Stimulated activated CD4-positive, alpha-beta T cell treated with anti-CD3 and anti-CD28 coated beads, Interleukin-15, amount 100 ng/mL, for 1 hour (primary cell): ENCODE measurements around the gene ZNF683.
"Not testable (repeated sequence)": the region's sequence is repeated elsewhere in the genome, so short reads cannot be mapped to it uniquely, and the experiment has no call there.

Experiments used
- DNase-seq, 2 donors: peaks; one replicate each; pipeline ENCODE4 v3.0.0-alpha.2; 2020; ENCODE audit warnings: low read depth in 1 of 2, low spot score in 1 of 2

Gene ZNF683

DNA sequence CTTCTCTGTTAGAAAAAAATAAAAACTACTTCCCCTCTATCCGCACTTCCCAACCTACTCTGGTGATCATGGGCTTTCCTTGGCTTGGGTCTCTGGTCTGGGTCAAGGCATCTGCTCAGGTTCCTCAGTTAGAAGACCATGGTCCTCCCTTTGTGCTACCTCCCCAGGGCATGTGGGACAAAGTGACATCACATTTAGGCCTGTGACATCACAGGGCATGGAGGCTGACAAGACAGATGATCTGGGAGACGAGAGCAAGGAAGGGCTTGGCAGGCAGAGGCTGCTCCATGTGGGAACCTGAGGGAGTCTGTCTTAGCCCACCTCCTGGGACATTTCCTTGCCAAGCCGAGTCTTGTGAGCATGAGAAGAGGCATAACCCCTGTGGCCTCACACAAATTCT is at the start of gene ZNF683:
TSS of gene ZNF683 (minus strand) at position 140 of the 400 bp plus-strand sequence. CDS start 4,179 bp downstream, outside the sequence.
- not testable (repeated sequence) for DNase-seq

DNA sequence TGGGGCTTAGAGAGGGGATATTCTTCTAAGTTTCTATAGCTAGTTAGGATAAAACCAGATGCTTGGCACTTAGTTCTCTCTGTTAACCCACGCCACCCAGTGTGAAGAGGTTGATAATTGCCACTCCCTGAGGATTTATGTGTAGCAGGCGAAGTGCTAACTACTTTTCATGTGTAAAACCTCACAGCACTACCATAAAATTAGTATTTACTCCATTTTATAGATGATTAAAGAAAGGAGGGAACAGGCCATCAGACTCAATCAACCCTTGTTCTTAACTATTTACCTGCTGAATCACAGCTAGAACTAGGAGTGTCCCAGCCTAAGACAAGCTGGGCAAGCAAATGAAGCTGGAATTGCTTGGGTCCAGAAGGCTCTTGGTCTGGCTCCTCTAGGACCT is 46.9 kb upstream of the ZNF683 start:
- no peak for DNase-seq

DNA sequence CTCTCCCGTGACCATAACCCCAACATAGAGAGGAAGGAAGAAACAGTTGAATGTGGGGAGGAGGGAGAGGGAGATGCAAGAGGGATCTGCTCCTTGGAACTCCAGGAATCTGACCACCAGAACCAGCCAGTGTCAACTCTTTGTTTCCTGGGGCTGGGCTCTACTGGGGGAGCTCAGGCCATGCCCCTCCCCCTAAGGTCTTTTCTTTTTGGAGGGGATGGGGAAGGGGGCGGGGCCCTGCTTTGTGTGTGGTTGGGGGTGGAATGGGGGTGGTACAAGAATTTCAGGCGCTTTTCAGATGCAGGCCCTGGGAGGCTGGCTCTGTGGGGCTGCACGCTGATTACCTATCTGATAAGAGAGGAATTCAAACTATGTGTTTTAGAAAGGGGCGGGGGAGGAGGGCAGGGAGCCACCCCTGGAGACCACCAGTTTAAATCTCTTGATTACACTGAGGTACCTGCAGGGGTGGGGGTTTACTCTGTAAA is 46.4 kb upstream of the ZNF683 start:
- no peak for DNase-seq

DNA sequence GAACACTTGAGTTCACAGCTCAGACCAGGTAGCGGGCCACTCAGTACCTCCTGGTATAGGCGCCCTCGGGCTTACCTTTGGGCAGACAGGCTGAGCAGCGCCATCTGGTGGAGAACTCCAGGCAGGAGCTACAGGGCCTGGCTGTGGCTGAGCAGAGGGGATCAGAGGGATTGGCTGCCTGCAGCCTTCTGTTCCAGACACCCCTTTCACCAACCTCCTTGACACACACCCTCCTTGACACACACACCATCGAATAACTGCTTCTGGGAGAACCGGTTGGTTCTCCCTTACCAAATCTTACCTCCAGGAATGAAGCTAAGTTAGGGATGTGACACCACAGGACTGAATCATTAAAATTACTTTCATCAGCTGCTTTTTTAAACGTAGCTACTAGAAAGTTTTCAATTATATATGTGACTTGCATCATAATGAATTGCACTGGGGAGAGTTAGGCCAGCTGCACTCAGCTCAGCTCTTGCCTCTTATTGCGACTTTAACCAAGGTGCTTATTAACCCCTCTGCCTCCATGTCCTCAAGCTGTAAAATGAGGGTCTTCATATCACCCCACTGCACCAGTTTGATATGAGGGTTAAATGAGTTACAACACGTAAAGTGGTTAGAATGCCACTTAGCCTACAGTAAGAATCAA is 44.7 kb upstream of the ZNF683 start:
- peak; percentile 66 to 68 for DNase-seq

DNA sequence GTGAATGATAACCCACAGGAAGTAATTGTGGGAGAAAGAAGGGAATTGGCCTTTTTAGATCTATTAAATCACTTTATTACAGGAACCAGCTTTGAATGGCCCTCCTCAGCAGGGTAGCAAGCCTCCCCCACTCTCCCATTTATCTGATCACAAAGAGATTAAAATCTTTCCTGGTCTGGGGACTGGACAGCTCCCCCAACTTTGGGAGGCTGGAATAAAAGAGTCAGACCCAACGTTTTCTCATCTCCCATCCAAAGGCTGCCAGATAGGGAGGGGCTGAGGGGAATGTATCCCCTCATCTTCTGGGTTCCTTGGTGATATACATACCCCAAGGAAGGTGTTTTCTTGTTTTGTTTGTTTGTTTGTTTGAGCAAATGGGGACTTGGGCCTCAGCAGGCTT is 40.5 kb upstream of the ZNF683 start:
- DNase-seq = no peak

DNA sequence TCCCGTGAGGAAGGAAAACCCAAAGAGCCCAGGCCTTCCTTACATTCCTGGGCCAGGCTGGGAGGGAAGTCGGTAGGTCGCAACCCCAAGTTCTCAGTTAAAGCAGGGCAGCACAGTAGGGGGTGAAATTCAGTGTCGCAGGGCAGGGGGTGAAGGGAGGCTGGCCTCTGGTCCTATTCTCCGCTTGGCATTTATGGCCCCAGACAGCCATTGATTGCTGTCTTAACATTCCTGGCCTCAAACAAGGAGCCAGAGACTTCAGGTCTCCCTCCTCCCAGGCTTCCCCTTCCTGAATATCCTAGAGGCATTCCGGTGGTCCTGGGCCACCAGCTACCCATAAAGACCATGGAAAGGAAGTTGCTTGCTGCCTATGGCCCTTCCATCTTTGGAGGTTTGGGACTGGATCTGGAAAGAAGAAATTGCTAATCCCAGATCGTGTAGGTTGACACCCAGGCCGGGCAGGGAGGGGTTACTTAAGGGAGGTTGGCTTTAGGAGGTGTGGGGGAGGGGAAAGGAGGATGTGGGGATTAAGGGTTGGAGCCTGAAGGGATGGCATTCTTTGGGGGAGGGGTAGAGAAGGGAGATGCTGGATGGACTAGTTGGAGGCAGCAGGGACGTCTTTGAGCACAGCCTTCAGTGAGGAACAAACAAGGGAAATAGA is 39.8 kb upstream of the ZNF683 start:
- no peak for DNase-seq

DNA sequence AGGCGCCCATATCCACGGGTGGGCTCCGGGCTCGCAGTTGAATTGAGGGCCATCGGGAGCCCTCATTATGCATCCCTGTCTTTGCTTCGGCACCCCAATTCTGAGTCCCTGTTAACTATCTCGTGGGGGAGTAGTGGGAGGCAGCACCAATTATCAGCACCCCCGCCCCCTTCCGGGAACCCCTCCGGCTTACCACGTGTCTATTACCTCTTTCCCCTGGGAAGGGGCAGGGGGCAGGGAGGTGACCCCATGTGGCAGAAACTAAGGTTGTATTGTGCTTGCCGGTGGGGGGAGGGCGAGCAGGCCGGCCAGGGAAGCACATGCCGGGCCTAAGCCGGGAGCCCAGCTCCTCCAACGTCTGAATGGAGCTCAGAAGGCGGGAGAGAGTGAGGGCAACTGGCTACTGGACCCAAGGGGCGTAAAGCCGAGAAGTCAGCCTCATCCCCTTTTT is 39.1 kb upstream of the ZNF683 start:
- DNase-seq = no peak

DNA sequence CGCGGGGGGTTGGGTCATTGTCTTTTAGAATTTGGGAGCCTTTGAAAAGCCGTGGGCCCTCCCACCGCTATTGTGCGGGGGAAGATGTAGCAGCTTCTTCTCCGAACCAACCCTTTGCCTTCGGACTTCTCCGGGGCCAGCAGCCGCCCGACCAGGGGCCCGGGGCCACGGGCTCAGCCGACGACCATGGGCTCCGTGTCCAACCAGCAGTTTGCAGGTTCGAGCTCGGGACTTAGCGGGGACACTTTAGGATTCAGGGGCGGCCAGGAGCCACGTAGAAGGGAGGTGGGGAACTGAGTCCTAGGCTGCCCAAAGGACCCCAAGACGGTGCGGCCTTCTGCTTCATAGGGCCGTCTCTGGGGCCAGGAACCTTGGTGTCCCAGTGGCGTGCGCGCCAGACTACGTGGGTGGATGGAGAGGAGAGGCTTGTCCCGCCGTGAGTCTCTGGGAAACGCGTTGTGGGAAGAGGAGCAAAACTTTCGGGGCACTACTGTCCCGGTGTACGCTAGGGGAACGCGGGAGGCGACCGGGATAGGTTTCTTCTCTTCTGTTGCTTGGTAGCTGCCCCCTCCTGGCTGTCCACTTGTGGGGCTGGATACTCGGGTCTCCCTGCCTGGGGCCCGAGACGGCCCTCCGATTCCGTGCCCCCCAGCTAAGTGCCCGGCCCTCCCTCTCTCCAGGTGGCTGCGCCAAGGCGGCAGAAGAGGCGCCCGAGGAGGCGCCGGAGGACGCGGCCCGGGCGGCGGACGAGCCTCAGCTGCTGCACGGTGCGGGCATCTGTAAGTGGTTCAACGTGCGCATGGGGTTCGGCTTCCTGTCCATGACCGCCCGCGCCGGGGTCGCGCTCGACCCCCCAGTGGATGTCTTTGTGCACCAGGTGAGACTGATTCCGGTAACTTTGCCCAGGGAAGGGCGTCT is 38.4 kb upstream of the ZNF683 start, which contains the start of gene LIN28A:
TSS of gene LIN28A (plus strand) at position 112 of the 918 bp plus-strand sequence. CDS start at position 187, 75 bp downstream.
- no peak for DNase-seq

DNA sequence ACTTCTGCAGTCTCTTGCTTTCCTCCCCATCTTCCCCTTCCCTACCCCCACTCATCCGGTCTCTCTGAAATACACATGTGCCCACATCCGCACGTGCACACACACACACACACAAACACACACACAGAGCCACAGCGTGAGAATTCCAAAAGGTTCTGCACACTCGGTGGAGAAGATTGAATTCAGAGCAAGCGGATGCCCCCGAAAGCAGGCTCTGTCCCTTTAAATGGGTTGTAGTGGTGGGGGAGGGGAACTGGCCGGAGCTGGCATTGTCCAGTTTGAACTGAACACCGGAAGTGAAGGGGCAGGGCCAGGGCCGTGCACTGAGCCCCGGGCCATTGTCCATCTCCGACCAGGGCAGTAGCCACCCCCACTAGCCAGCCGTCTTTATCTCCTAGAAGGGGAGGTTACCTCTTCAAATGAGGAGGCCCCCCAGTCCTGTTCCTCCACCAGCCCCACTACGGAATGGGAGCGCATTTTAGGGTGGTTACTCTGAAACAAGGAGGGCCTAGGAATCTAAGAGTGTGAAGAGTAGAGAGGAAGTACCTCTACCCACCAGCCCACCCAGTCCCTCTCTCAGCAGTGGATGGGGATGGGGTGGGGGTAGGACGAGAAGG is 36.7 kb upstream of the ZNF683 start:
- no peak for DNase-seq

DNA sequence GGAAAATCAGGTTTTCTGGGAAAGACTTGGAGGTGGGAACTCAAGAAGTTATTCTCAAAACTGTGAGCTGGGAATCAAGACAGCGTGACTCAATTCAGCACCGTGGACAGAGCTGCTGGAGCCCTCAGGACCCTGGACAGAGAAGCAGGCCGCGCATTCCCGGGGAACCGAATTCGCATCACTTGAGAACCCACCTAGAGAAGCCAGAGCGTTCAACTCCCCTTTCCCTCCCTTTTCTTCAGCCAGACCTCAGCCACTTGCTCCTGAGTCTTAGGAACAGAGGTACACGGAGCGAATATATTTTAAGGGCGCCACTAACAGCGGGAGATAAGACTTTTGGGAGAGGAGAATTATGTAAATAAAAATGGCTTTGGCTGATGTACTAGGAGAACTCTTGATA is 36.1 kb upstream of the ZNF683 start:
- peak; percentile 60 to 67 for DNase-seq

DNA sequence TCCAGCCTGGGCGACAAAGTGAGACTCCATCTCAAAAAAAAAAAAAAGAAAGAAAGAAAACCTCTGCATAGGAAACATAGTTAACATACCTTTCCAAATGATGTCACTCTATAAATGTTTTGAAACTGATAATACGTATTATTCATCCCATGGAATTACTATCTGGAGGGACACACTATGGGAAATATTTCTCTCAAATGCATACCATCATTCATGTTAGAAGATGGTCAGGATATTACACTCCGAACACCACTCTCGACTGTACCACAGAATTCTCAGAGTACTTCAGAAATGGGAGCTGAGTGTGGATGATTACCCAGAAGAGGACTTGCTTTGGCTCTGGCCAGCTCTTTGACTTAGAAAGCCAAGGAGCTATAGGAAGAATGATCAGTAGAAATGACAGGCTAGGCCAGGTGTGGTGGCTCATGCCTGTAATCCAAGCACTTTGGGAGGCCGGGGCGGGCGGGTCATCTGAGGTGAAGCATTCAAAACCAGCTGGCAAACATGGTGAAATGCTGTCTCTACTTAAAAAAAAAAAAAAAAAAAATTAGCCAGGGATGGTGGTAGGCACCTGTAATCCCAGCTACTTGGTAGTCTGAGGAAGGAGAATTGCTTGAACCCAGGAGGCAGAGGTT is 32.8 kb upstream of the ZNF683 start:
- no peak for DNase-seq

DNA sequence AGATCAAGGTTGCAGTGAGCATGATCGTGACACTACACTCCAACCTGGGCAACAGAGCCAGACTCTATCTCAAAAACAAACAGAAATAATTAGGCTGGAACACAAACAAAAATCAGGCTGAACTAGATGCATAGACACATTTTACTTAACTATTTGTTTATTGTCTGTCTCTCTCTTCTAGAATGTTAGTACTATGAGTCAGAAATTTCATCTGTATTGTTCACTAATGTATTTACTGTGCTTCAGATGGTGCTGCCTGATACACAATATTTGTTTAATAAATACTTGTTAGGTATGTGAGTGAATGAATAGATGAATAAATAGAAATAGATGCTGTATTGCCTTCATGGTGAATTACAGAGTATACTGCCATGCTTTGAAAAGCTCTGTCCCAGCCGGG is 32.1 kb upstream of the ZNF683 start:
- no peak for DNase-seq

DNA sequence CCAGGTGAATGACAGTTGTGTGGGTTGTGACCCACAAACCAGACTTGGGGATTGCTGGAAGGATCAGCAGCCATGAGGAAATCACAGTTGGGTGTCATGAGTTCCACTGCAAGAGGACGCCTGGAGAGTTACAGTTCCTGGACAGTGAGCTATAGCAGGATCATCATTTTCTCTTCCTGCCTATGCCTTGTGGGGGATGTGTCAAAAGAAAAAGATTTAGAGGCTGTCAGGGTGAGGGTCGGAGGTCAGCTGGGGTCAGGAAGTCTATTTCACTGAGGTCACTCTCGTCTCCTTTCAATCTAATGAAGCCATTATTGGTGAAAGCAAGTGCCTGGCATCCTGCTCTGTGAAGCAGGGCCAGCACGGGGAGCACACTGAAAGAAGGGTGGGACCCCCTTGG is 31.1 kb upstream of the ZNF683 start:
- DNase-seq = no peak

DNA sequence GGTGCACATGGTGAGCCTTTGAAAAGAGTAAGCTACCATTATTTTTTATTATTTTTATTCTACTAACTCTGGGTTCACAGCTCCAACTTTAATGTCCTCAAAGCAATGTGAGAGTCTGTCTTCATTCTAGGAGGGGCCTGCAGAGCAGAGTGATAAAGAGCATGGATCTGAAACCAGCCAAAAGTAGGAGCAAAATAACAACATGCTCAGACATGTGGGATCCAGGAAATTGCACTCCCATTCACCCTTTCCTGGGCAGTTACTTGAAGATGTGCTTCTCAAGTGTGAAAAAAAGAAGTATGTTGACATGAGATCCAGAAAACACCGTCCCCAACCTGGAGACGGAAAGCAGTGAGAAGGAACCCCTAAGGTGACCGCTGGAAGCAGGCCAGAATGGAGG is 29.3 kb upstream of the ZNF683 start:
- no peak for DNase-seq

DNA sequence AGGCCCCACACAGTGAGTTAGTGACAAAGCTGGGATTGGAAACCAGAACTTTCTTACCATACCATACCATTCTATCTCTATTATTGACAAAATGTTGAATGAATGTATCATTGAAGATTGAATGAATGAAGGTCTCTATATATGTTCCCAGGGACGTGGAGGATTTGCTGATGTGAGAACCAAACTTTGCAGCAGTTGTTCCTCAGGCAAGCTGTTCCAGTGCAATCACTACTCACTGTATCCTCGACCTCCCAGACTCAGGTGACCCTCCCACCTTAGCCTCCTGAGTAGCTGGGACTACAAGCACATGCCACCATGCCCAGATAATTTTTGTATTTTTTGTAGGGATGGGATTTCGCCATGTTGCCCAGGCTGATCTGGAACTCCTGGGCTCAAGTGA is 26.5 kb upstream of the ZNF683 start:
- DNase-seq = no peak

DNA sequence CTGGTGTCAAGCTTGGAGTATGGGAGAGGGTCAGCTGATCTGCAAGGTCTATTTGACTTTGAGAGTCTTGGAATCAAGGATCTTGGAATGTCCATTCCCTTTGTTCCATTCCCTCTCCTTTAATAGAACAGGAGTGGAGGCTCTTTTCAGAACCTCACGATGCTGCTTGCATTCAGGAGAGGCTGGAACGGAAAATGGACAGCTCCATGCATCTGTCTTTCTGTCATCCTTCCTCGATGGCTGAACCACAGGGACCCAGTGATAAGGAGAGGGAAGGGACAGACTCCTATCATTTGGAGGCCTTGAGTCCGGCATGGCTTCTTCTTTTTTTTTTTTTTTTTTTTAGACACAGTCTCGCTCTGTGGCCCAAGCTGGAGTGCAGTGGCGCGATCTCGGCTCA is 23.2 kb upstream of the ZNF683 start:
- no peak for DNase-seq

DNA sequence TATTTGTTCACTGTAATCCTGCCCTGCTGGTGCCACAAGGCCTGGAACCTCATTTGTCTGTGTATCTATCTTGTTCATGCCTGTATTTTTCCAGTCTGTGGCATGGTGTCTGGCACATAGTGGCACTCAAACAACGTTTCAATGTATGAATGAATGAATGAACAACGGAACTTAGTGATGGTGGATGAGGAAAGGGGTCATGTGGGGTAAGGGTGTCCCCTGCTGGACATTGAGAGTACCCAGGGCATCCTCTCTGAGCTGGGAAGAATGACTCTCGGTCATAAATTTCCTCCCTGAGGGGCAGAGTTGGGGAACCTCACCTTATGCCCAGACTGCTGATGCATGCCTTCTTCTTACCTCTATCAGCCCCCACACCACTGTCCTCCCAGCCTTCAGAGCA is 18.9 kb upstream of the ZNF683 start:
- DNase-seq = peak in 1 of 2 donors; percentile 18

DNA sequence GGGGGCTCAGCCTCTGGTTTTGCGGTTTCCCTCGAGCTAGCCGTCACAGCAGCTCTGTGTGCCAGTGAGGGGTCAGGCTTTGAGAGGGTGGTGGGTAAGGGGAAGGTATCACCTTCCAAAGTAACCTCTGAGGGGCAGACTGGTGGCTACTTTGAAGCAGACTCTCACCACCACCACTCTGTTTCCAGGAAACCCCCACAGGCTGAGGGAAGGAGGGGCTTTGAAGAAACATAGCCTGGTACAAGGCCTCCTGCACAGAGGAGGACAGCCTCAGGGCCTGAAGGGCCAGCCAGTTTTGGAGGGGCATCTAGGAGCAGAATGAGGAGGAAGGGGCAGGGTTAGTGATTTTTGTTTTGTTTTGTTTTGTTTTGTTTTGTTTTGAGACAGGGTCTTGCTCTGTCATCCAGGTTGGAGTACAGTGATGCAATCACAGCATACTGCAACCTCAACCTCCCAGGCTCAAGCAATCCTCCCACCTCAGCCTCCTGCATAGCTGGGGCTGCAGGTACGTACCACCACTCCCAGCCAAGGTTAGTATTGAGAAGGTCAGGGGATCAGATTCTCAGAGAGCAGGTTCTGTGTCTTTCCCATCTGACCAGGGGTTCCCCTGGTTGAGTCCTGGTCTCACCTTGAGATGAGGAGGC is 17.2 kb upstream of the ZNF683 start:
- DNase-seq = no peak

DNA sequence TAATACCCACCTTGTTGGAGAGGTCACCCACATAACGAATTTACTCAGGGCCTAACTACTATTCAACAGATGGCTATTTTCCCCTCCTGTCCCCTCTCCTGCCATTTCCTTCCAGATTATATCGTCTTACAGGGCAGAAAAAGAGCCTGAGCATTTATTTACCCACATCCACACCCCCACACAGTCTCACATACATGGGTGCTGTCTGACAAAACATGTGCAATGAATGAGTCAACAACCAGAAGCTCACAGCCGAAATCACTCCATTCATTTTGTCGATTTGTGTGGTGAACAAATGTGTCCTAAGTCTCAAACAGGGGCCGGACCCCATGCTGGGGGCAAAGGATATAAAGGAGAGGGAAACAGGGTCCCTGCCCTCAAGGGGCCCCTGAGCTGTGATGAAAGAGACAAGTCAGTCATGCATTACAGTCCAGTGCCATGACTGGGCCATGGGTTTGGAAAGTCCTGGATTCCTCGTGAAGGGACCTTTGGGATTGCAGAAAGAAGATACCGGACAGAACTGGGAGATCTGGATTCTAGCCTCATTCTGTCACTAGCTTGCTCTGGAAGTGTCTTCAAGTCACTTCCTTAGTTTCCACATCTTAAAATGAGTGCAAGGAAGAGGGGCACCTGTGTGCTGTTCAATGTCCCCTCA is 16.4 kb upstream of the ZNF683 start:
- DNase-seq = no peak

DNA sequence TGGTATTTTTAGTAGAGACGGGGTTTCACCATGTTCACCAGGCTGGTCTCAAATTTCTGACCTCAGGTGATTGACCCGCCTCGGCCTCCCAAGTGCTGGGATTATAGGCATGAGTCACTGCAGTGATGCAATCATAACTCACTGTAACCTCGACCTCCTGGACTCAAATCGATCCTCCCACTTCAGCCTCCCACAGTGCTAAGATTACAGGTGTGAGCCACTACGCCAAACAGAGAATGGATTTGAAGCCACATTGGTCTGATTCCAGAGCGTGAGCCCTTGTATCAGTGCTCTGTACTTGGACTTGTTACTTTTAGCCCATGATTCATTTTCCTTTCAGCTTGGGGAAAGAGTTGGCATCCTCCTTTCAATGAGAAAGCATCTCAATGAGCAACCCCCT is 14.9 kb upstream of the ZNF683 start:
- DNase-seq = no peak
